Fibroblast of the aortic adventitia (primary cell): ENCODE data around the gene HOXA5. TPM values are rescaled to one million over a fixed set of nuclear protein-coding genes. Genes with fewer than 3 reads are reported as not detected.

Experiments used
- DNase-seq: peaks from one replicate; pipeline ENCODE4 v3.0.0-alpha.2; 2010; ENCODE audit warnings: low read depth
- H3K4me3 ChIP-seq: 2 replicates; pipeline ENCODE4 v1.5.1; 2011; ENCODE audit warnings: low read depth, mild to moderate bottlenecking, control low read depth, low read length, moderate library complexity
- total RNA-seq: library from RNA; depleted of rRNA; stranded (reverse); fragments of >200 nt; gene quantifications from 2 replicates; pipeline ENCODE4 v1.2.3, GENCODE V29; 2012; ENCODE audit warnings: low replicate concordance
- TF ChIP-seq, protein P1 (sequence below): IDR thresholded peaks from 2 replicates; pipeline ENCODE4 v1.5.1; 2011; ENCODE audit warnings: mild to moderate bottlenecking, low read length, control low read depth, inconsistent platforms; ENCODE audit not compliant: insufficient read depth

Gene HOXA5
- total RNA-seq, 1 donor, result 0.72 TPM

DNA sequence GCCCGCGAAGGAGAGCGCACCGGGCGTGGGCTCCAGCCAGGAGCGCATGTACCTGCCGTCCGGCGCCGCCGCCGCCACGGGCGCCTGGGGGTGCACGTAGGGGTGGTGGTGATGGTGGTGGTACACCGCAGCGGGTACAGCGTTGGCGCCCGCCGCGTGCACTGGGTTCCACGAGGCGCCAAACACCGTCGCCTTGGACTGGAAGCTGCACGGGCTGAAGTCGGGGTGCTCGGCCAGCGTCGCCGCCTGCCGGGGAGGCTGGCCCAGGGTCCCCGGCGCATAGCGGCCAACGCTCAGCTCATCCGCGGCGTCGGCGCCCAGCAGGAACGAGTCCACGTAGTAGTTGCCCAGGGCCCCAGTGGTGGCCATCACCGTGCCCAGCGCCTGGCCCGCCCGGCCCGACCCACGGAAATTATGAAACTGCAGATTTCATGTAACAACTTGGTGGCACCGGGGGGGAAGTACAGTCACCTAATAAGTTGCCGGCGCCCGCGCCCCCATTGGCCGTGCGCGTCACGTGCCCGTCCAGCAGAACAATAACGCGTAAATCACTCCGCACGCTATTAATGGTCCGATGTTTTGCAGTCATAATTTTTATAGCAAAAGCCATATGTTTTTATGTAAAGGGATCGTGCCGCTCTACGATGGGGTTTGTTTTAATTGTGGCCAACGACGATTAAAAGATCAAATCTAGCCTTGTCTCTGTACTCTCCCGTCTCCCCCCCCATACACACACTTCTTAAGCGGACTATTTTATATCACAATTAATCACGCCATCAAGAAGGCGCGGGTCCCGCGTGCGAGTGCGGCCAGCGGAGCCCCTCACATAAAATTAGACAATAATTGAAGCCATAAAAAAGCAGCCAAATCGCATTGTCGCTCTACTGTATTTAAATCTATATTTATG lies 21.9 kb upstream of the HOXA5 start, which contains the start of gene HOXA9:
Gene HOXA9, minus strand, starts transcription at position 449 of the 907 bp plus-strand sequence. Its CDS starts 80 bp downstream, at position 369.
- DNase-seq, result no peak
- TF ChIP-seq, protein P1, sequence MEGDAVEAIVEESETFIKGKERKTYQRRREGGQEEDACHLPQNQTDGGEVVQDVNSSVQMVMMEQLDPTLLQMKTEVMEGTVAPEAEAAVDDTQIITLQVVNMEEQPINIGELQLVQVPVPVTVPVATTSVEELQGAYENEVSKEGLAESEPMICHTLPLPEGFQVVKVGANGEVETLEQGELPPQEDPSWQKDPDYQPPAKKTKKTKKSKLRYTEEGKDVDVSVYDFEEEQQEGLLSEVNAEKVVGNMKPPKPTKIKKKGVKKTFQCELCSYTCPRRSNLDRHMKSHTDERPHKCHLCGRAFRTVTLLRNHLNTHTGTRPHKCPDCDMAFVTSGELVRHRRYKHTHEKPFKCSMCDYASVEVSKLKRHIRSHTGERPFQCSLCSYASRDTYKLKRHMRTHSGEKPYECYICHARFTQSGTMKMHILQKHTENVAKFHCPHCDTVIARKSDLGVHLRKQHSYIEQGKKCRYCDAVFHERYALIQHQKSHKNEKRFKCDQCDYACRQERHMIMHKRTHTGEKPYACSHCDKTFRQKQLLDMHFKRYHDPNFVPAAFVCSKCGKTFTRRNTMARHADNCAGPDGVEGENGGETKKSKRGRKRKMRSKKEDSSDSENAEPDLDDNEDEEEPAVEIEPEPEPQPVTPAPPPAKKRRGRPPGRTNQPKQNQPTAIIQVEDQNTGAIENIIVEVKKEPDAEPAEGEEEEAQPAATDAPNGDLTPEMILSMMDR, result no peak
- no peak within 1 kb of the TSS for H3K4me3 ChIP-seq

DNA sequence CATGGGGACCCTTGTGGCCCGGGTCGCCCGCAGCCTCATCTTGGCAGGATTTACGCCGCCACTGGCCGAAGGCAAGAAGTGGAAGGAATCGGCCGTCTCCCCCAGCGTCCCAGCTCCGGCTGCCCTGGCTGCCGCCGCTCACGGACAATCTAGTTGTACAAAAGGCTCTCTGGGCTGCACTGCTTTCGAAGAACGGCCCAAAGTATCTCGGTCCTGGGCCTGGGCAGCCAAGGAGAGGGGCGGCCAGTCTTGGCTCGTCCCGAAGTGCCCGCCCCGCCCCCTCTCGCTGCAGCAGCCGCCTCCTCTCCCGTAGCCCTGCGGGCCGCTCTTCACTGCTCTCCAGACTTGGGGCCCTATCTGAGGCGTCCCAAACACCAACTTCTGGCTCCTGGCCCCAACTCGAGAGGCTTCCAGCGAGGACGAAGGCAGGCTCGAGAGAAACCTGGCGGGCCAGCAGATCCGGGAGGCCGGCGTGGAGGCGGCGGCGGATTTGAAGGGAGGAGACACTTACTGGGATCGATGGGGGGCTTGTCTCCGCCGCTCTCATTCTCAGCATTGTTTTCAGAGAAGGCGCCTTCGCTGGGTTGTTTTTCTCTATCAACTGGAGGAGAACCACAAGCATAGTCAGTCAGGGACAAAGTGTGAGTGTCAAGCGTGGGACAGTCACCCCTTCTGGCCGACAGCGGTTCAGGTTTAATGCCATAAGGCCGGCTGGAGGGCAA lies 21.0 kb upstream of the HOXA5 start:
- TF ChIP-seq, protein P1, result no peak
- H3K4me3 ChIP-seq, result no peak overlapping the region
- no peak for DNase-seq

DNA sequence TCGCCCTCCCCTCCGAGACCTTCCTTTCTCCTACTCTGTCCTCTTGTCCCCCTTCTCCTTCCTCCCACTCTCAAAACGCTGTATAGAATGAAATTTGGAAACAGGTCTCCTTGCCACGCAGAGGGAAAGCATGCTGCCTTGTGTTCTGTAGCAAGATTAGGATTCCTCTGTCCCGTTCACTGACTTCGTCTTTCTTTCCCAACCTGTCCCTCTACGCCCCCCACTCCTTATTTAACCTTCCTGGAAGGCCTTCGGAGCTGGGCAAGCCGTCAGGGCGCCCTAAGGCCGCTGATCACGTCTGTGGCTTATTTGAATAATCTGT lies 20.5 kb upstream of the HOXA5 start:
- TF ChIP-seq, protein P1, result no peak
- no peak overlapping the region for H3K4me3 ChIP-seq
- no peak for DNase-seq

DNA sequence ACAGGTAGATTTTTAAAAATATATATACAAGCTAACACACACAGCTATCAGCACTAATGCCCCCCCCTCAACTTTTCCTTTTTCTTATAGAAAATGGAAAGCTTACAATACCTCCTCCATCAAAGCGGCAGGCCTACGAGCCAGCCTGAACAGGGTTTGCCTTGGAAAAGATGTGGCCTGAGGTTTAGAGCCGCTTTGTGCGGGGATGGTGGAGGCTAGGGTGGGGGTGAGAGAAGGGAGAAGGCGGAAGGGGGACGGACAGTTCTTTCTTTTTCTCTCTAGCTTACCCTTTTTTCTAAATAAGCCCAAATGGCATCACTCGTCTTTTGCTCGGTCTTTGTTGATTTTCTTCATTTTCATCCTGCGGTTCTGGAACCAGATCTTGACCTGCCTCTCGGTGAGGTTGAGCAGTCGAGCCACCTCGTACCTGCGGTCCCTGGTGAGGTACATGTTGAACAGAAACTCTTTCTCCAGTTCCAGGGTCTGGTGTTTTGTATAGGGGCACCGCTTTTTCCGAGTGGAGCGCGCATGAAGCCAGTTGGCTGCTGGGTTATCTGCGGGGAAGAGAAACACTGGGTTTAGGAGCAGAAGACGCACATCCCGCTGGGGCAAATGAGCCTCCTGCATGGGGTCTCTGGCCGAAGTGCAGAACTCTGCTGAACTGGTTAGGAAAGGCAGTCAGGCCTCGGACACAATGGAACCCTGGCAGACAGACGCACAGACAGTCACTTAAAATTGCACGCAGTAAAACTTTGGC lies 20.0 kb upstream of the HOXA5 start:
- H3K4me3 ChIP-seq, result no peak overlapping the region
- TF ChIP-seq, protein P1, result no peak
- DNase-seq, result no peak

DNA sequence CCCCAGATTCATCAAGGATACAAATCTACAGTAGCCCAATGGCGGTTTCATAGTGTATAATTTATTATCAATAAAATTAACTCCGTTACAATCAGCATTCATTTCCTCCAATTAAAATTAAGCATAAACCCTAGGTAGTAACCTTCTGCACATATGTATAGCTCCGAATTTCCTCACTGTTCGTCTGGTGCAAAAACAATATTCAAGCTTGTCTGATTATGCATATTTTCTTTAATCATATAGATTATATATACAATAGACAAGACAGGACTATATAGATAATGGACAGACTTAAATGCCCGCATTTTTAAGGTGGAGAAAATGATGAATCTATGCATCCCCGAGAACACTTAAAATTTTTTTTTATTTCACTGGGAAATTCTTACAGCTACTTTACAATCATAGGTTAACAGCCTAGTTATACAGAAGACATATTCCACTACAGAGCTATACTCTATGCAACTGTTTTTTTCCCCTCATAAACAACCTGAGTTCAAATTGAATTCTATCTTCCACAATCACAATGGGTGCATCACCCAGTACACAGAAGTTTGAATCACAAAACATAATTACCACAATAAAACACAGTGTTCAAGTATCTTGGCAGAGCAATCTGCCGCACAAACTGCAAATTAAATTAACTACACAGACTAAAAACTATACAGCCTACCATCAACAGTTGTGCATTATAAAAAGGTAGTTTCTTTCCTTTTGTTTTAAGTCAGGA lies 19.2 kb upstream of the HOXA5 start:
- TF ChIP-seq, protein P1, result no peak
- DNase-seq, result no peak
- no peak overlapping the region for H3K4me3 ChIP-seq
